HepG2 (cell line): ENCODE results near the gene CILP2. TPM values are rescaled to one million over a fixed set of nuclear protein-coding genes. Genes with fewer than 3 reads are reported as not detected.

Experiments
- ATAC-seq: fragments of 200-7000 bp; cut with Tn5 transposase; 3 replicates; pipeline ENCODE4 v1.9.1; 2020; ENCODE audit warnings: mild to moderate bottlenecking, moderate library complexity
- BruUV-seq: library from RNA; stranded (reverse); fragments of 400-500 nt; replicated peaks from 2 replicates; lab custom pipeline; 2021; lab: Mats Ljungman, UMichigan
- CTCF ChIA-PET: fragments of 300-600 bp; formaldehyde crosslinking; extraction: SDS; loops from one replicate; lab custom pipeline; 2021; ENCODE audit warnings: low total read pairs, inconsistent platforms, low intra/inter-chr PET ratio; lab: Yijun Ruan, JAX
- POLR2A ChIA-PET: fragments of 350-600 bp; sonication (Branson Sonifier 250); formaldehyde crosslinking; loops from one replicate; lab custom pipeline; 2020; ENCODE audit warnings: antibody characterized with exemption, inconsistent platforms; lab: Yijun Ruan, JAX
- DNase-seq: peaks from one replicate; pipeline ENCODE4 v3.0.0-alpha.2; 2015; ENCODE audit warnings: low spot score
- FAIRE-seq: peaks from 3 replicates; lab custom pipeline; 2011; peaks lifted over from hg19 to GRCh38; lab: Jason Lieb, UNC
- H2AFZ ChIP-seq: one replicate; pipeline ENCODE4 v1.6.1; 2011; ENCODE audit warnings: low read length, inconsistent platforms
- H3K27ac ChIP-seq: fragments of 300-600 bp; 3 replicates; pipeline ENCODE4 v1.8.0; 2011; ENCODE audit warnings: mixed run types, mild to moderate bottlenecking, mixed read lengths, low read length, inconsistent platforms; ENCODE audit not compliant: insufficient read depth; ENCODE audit errors: extremely low read length
- H3K27me3 ChIP-seq, 2 experiments: fragments of 200-600 bp in 1 of 2; 2 replicates in 1 of 2; 3 replicates in 1 of 2; pipeline versions ENCODE4 v1.6.0 to v1.8.0; 2011; ENCODE audit warnings: low read length in 2 of 2, mild to moderate bottlenecking in 2 of 2, moderate library complexity in 2 of 2, inconsistent platforms in 1 of 2; ENCODE audit not compliant: insufficient read depth in 2 of 2, control insufficient read depth in 1 of 2
- H3K36me3 ChIP-seq, 2 experiments: fragments of 200-600 bp in 1 of 2; replicated peaks in 1 of 2; 2 replicates in 1 of 2; 3 replicates in 1 of 2; pipeline versions ENCODE4 v1.5.1 to v1.8.0; 2011; ENCODE audit warnings: low read length in 2 of 2, inconsistent platforms in 1 of 2; ENCODE audit not compliant: insufficient read depth in 2 of 2, control insufficient read depth in 1 of 2
- H3K4me1 ChIP-seq: 2 replicates; pipeline ENCODE4 v1.5.1; 2012; ENCODE audit warnings: low read length, inconsistent platforms; ENCODE audit not compliant: insufficient read depth
- H3K4me2 ChIP-seq: 2 replicates; pipeline ENCODE4 v1.6.0; 2011; ENCODE audit warnings: low read depth, low read length, inconsistent platforms
- H3K4me3 ChIP-seq, 3 experiments: fragments of 200-600 bp in 1 of 3; sonication (generic), shearing (Covaris generic) in 1 of 3; replicated peaks in 1 of 3; 2 replicates each; pipeline ENCODE4 v1.5.1; 2011 to 2016; ENCODE audit warnings: low read length in 3 of 3, inconsistent platforms in 2 of 3, low read depth in 2 of 3, mild to moderate bottlenecking in 2 of 3, control low read depth in 1 of 3, mixed read lengths in 1 of 3; ENCODE audit not compliant: insufficient read depth in 1 of 3
- H3K79me2 ChIP-seq: one replicate; pipeline ENCODE4 v1.6.1; 2011; ENCODE audit warnings: low read length, inconsistent platforms; ENCODE audit not compliant: insufficient read depth
- H3K9ac ChIP-seq: 2 replicates; pipeline ENCODE4 v1.6.0; 2011; ENCODE audit warnings: mild to moderate bottlenecking, low read depth, low read length, inconsistent platforms; ENCODE audit not compliant: insufficient read depth
- H3K9me3 ChIP-seq: 2 replicates; pipeline ENCODE4 v1.5.1; 2012; ENCODE audit warnings: mild to moderate bottlenecking, low read length
- H4K20me1 ChIP-seq: 2 replicates; pipeline ENCODE4 v1.6.0; 2011; ENCODE audit warnings: inconsistent platforms, mild to moderate bottlenecking, low read length, moderate library complexity; ENCODE audit not compliant: insufficient read depth
- CAMTA2 ChIP-seq: sonication (generic); formaldehyde crosslinking; IDR thresholded peaks from 2 replicates; pipeline ENCODE4 v1.4.0; 2020; ENCODE audit warnings: mild to moderate bottlenecking, missing genetic modification reagents, borderline replicate concordance
- CREB1 ChIP-seq, 2 experiments: fragments of 450-650 bp in 1 of 2; IDR thresholded peaks; 2 replicates each; pipeline ENCODE4 v1.6.1; 2016 to 2017; ENCODE audit warnings: control low read depth in 1 of 2, mild to moderate bottlenecking in 1 of 2, missing compliant biosample characterization in 1 of 2, missing genetic modification characterization in 1 of 2
- GABPB1 ChIP-seq: IDR thresholded peaks from 2 replicates; pipeline ENCODE4 v1.6.1; 2016; ENCODE audit warnings: mild to moderate bottlenecking, missing genetic modification reagents, moderate library complexity, missing compliant biosample characterization
- HNRNPL ChIP-seq: fragments of 200-400 bp; formaldehyde crosslinking; IDR thresholded peaks from 2 replicates; pipeline ENCODE4 v1.6.1; 2017; ENCODE audit warnings: mild to moderate bottlenecking, low read depth, low read length
- KAT2B ChIP-seq: fragments of 150-350 bp; IDR thresholded peaks from 2 replicates; pipeline ENCODE4 v1.6.1; 2014; ENCODE audit warnings: low read depth, low read length, borderline replicate concordance
- RAD51 ChIP-seq: fragments of 450-650 bp; IDR thresholded peaks from 2 replicates; pipeline ENCODE4 v1.6.1; 2016; ENCODE audit warnings: borderline replicate concordance
- ZNF296 ChIP-seq: sonication (generic); formaldehyde crosslinking; conservative IDR thresholded peaks from 2 replicates; pipeline ENCODE4 v1.5.0; 2020; ENCODE audit warnings: mild to moderate bottlenecking, missing genetic modification reagents
- ZNF441 ChIP-seq: sonication (generic); formaldehyde crosslinking; IDR thresholded peaks from 2 replicates; pipeline ENCODE4 v1.7.0; 2021; ENCODE audit warnings: missing genetic modification reagents, borderline replicate concordance
- ZNF619 ChIP-seq: sonication (generic); formaldehyde crosslinking; IDR thresholded peaks from 2 replicates; pipeline ENCODE4 v1.4.0; 2020; ENCODE audit warnings: mild to moderate bottlenecking, missing genetic modification reagents
- WGBS: methylation state at CpG from one replicate; pipeline ENCODE4 v1.1.6; 2017; ENCODE audit warnings: low lambda C conversion rate; 5-methylcytosine and 5-hydroxymethylcytosine counted together
- in situ Hi-C: cut with HindIII; loops from 2 replicates; pipeline ENCODE4 v1.10.0; 2017; ENCODE audit warnings: low pct_unique_long_range_greater_than_20kb; ENCODE audit not compliant: extremely low pct_ligation_motif_present
- intact Hi-C: fragments of 100-400 bp; cut with micrococcal nuclease; formaldehyde crosslinking; loops from one replicate; pipeline ENCODE4 v1.10.0; 2022; ENCODE audit not compliant: unreplicated experiment
- polyA plus RNA-seq, 8 experiments: library from polyadenylated mRNA; depleted of rRNA in 3 of 8; stranded (reverse) in 7 of 8; unstranded in 1 of 8; fragments of >200 nt; fragmentation: Illumina TruSeq in 4 of 8; extraction: Trizol in 4 of 8; gene quantifications; 2 replicates each; pipeline versions ENCODE4 v1.2.1 to v1.2.3, GENCODE V29; 2011 to 2016; ENCODE audit warnings: low read depth in 4 of 8, missing spikeins in 1 of 8, mixed read lengths in 1 of 8; ENCODE audit not compliant: insufficient read depth in 1 of 8
- total RNA-seq, 5 experiments: library from RNA; depleted of rRNA; stranded (reverse); fragments of >200 nt; fragmentation: Illumina TruSeq; extraction: Trizol; gene quantifications; 2 replicates each; pipeline ENCODE4 v1.2.3, GENCODE V29; 2016; ENCODE audit warnings: low read depth in 1 of 5
- TF ChIP-seq, protein P1 (sequence below): sonication (generic); formaldehyde crosslinking; conservative IDR thresholded peaks from 2 replicates; pipeline ENCODE4 v1.8.0; 2022; ENCODE audit warnings: low read depth, missing genetic modification reagents
- TF ChIP-seq, protein P2 (sequence below): sonication (generic); formaldehyde crosslinking; IDR thresholded peaks from 2 replicates; pipeline ENCODE4 v1.4.0; 2020; ENCODE audit warnings: missing genetic modification reagents, borderline replicate concordance
- TF ChIP-seq, protein P3 (sequence below): sonication (generic); formaldehyde crosslinking; IDR thresholded peaks from 2 replicates; pipeline ENCODE4 v1.5.0; 2020; ENCODE audit warnings: mild to moderate bottlenecking, low read depth, missing genetic modification reagents, borderline replicate concordance
- TF ChIP-seq, protein P4 (sequence below): sonication (generic); formaldehyde crosslinking; IDR thresholded peaks from 2 replicates; pipeline ENCODE4 v1.5.0; 2020; ENCODE audit warnings: missing genetic modification reagents
- TF ChIP-seq, protein P5 (sequence below): sonication (generic); formaldehyde crosslinking; IDR thresholded peaks from 2 replicates; pipeline ENCODE4 v1.4.0; 2020; ENCODE audit warnings: missing genetic modification reagents

CILP2 gene
- total and polyA plus RNA-seq, 2 of the 13 experiments (the other 11 are each of a cell fraction or from before 2014, with no cell fraction given) = 0.09 to 0.37 TPM

DNA sequence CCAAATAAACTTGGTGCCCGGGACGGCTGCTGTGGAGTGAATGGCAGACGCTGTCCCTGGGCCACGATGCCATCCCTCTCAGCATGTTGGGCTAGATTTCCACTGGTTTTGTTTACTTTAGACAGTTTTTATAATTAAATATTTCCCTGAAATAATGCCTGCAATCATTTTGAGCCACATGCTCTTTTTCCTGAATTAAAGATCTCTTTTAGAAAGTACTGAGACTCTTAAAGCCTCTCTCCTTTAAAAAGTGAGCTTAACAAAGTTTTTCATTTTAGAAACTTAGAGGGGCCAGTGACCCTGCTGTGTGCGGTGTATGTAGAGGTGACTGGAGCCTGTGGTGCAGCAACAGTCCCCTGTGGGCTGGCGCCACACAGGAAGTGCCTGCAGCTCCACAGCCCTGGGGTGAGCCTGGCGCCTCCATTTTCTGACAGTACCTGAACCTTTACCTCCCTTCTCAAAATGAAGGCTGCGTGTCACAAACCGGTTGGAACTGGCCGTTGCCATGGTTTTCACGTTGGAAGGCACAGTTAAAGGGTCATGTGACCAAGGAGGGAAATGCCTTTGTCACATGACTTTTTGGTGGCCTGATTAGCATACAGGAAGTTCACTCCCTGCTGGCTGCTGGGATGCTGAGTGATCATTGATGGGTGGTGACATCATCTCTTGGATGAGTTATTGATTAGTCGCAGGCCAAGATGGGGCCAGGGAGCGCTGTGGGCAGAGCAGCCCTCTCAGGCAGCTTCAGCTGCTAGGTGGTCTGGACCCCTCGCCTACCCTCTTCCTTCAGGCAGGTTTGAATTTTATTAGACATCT, 49.0 kb upstream of the CILP2 start:
- intact Hi-C loops (loop anchor here (5.0 kb wide), 1 partner anchor 82 kb away; the partner anchor contains the start of gene GATAD2A), in situ Hi-C loops (no loop called here)
- H3K27ac ChIP-seq = peak overlapping the region; percentile 16
- POLR2A ChIA-PET = interaction anchor here (2.9 kb wide), 1 partner anchor 124 kb away, joined by 19 read pairs; no protein-coding TSS in a partner anchor
- peaks cover 3% of the 10 kb centered on the region; the same call in 1 of the 2 replicates for H4K20me1 ChIP-seq
- no peak overlapping the region for H3K4me2 ChIP-seq
- BruUV-seq = no TSS peak
- peaks cover 18 to 34% of the 10 kb centered on the region in 2 experiments; a peak in 4 of 5 replicates for H3K36me3 ChIP-seq
- DNase-seq (peak; percentile 60), ATAC-seq (peak; percentile 25), FAIRE-seq (no peak)
- H3K9ac ChIP-seq = no peak overlapping the region
- CTCF ChIA-PET = interaction anchor here (2.4 kb wide), 1 partner anchor 122 kb away, joined by 33 read pairs; no protein-coding TSS in a partner anchor
- no peaks in the 10 kb centered on the region for H3K9me3 ChIP-seq
- 87% methylated on average over 14 of the region's 14 CpGs for WGBS
- no peaks in the 10 kb centered on the region; a peak in 1 of 5 replicates for H3K27me3 ChIP-seq
- no peak overlapping the region for H2AFZ ChIP-seq
- H3K79me2 ChIP-seq = peaks cover 6% of the 10 kb centered on the region
- no peak overlapping the region for H3K4me3 ChIP-seq
- peaks cover 47% of the 10 kb centered on the region for H3K4me1 ChIP-seq
- TF ChIP-seq CAMTA2 (peak; percentile 38; the same call in 1 of the 2 replicates), RAD51 (peak; percentile 88), ZNF619 (CRISPR knock-in tag) (no peak), ZNF296 (CRISPR knock-in tag) (no peak), ZNF441 (CRISPR knock-in tag) (no peak), GABPB1 (CRISPR knock-in tag) (peak; percentile 40), HNRNPL (no peak), KAT2B (no peak), CREB1 (IDR thresholded peaks at IDR 0.05) (peak; percentile 36; the same call in 1 of the 2 replicates), CREB1 (CRISPR knock-in tag; IDR thresholded peaks at IDR 0.05) (no peak)
- TF ChIP-seq, protein P1, sequence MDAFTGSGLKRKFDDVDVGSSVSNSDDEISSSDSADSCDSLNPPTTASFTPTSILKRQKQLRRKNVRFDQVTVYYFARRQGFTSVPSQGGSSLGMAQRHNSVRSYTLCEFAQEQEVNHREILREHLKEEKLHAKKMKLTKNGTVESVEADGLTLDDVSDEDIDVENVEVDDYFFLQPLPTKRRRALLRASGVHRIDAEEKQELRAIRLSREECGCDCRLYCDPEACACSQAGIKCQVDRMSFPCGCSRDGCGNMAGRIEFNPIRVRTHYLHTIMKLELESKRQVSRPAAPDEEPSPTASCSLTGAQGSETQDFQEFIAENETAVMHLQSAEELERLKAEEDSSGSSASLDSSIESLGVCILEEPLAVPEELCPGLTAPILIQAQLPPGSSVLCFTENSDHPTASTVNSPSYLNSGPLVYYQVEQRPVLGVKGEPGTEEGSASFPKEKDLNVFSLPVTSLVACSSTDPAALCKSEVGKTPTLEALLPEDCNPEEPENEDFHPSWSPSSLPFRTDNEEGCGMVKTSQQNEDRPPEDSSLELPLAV (CRISPR knock-in tag) = no peak
- TF ChIP-seq, protein P2, sequence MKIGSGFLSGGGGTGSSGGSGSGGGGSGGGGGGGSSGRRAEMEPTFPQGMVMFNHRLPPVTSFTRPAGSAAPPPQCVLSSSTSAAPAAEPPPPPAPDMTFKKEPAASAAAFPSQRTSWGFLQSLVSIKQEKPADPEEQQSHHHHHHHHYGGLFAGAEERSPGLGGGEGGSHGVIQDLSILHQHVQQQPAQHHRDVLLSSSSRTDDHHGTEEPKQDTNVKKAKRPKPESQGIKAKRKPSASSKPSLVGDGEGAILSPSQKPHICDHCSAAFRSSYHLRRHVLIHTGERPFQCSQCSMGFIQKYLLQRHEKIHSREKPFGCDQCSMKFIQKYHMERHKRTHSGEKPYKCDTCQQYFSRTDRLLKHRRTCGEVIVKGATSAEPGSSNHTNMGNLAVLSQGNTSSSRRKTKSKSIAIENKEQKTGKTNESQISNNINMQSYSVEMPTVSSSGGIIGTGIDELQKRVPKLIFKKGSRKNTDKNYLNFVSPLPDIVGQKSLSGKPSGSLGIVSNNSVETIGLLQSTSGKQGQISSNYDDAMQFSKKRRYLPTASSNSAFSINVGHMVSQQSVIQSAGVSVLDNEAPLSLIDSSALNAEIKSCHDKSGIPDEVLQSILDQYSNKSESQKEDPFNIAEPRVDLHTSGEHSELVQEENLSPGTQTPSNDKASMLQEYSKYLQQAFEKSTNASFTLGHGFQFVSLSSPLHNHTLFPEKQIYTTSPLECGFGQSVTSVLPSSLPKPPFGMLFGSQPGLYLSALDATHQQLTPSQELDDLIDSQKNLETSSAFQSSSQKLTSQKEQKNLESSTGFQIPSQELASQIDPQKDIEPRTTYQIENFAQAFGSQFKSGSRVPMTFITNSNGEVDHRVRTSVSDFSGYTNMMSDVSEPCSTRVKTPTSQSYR = no peak
- TF ChIP-seq, protein P3, sequence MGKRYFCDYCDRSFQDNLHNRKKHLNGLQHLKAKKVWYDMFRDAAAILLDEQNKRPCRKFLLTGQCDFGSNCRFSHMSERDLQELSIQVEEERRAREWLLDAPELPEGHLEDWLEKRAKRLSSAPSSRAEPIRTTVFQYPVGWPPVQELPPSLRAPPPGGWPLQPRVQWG (CRISPR knock-in tag) = no peak
- TF ChIP-seq, protein P4, sequence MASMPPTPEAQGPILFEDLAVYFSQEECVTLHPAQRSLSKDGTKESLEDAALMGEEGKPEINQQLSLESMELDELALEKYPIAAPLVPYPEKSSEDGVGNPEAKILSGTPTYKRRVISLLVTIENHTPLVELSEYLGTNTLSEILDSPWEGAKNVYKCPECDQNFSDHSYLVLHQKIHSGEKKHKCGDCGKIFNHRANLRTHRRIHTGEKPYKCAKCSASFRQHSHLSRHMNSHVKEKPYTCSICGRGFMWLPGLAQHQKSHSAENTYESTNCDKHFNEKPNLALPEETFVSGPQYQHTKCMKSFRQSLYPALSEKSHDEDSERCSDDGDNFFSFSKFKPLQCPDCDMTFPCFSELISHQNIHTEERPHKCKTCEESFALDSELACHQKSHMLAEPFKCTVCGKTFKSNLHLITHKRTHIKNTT (CRISPR knock-in tag) = no peak
- TF ChIP-seq, protein P5, sequence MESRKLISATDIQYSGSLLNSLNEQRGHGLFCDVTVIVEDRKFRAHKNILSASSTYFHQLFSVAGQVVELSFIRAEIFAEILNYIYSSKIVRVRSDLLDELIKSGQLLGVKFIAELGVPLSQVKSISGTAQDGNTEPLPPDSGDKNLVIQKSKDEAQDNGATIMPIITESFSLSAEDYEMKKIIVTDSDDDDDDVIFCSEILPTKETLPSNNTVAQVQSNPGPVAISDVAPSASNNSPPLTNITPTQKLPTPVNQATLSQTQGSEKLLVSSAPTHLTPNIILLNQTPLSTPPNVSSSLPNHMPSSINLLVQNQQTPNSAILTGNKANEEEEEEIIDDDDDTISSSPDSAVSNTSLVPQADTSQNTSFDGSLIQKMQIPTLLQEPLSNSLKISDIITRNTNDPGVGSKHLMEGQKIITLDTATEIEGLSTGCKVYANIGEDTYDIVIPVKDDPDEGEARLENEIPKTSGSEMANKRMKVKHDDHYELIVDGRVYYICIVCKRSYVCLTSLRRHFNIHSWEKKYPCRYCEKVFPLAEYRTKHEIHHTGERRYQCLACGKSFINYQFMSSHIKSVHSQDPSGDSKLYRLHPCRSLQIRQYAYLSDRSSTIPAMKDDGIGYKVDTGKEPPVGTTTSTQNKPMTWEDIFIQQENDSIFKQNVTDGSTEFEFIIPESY = peak; percentile 80
